GM11168 (cell line): ENCODE measurements around the gene ZFP92.

Experiments used
- in situ Hi-C: fragments of 300-500 bp; cut with MboI; formaldehyde crosslinking; loops from one replicate; pipeline ENCODE4 v1.12.0; 2022; ENCODE audit warnings: low sequenced_read_pairs; ENCODE audit not compliant: unreplicated experiment

Gene ZFP92

GRCh38 chrX:153433781-153434285 is 22.6 kb downstream of the ZFP92 start:
- in situ Hi-C loops = no loop called here

DNA sequence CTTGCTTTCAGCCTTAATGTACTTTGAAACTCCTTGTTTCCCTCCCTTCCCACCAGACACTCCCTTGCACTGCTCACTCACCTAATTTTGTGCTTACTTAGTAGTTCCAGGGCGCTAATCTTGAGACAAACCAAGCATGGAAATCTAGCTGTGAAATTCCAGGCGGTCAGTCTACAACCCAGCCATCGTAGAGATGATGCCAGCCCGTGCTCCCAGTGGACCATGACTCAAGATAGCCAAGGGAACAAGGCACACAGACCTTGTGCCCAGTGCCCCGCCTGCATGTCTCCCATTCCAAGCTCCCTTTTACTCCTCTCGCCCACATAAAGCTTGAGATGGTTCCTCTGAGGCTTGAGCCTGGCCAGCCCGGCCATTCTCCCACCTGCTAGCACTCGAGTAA is 23.5 kb downstream of the ZFP92 start:
- in situ Hi-C loops = no loop called here

GRCh38 chrX:153435845-153436244 is 24.6 kb downstream of the ZFP92 start:
- in situ Hi-C loops = no loop called here

DNA sequence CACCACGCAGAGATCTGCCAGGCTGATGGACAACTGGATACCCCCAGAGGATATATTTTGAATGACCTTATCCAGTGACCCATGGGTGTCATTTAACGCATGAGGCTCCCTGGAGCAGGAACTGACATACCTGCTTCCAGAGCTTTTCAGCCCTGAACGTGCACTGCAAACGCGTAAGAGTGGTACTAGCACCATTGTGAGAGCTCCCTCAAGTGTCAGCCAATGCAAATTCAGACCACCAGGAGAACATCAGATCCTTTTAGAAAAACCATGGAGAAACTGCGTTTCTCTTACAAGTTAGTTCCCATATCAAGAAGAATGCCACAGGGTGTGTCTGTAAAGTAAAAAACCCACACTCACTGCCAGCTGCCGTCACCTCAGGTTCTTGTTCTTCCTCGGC is 27.3 kb downstream of the ZFP92 start:
- in situ Hi-C loops = no loop called here

DNA sequence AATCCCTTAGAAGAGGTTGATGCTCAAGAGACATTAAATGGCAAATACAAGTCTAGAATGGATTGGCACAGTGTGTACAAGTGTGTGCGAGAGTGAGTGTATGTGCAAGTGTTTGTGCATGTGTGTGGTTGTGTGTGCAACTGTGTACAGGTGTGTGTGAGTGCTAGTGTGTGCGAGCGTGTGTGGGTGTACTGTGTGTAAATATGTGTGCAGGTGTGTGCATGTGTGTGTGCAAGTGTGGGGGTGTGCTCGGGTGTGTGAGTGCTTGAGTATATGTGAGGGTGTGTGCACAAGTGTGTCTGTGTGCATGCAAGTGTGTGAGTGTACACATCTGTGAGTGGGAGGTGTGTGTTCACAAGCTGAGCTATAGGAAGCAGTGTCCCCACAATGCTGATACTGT is 28.7 kb downstream of the ZFP92 start:
- in situ Hi-C loops = no loop called here

DNA sequence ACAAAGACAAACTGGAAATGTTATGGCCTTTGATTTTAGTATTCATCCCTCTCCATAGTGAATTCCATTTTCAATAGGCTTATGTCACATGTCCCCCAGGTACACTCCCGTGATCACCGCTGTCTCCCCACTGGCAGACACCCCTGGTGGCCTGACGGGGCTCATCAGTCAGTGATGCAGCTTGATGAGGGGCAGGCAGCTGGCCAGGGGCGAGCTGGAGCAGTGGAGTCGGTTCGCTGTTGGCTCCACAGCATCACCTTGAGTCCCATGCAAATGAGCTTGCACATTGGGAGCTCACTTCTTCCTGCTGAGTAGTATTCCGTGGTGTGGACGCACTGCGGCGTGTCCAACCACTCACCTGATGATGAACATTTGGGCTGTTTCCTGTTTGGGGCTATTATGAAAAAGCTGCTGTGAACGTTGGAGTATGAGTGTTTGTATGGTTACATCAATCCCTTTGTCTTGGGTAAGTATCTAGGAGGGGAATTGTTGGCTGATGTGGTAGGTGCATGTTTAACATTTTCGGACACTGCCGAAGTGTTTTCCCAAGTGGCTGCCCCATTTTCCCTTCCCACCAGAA is 29.4 kb downstream of the ZFP92 start:
- in situ Hi-C loops = no loop called here

DNA sequence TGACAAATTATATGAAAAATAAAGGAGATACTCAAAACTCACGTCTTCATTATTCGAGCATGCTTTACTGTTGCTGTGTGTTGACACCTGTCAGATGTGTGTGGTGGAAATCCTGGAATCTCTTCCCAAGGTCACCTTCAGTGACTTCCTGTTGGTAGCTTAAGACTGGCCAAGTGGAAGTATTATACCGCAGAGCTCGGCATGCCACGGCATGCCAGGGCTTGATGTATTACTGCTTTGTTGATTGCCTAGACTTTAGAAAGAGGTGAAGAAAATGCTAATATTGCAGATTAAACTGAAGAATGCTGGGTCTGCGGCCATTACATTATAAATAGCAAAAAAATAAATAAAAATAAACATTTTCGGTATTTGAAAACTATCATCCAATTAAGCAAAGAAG is 30.0 kb downstream of the ZFP92 start:
- in situ Hi-C loops = no loop called here

DNA sequence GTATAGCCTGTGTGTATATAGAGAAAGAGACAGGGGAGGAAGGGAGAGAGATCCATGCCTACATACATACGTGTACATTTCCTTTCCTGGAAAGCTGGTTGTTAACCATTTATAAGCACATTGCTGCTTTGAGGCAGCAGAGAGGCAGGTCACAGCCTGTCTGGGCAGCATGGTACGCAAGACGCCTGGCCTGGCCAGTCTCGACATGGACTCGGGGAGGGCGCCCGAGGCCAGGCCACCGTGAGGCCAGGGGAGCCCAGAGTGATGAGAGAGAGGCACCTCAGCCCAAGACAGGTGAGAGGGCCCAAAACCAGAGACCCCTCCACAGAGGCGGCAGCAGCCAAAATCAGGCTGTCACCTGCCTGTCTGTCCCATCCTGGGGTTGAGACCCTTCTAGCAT is 30.7 kb downstream of the ZFP92 start:
- in situ Hi-C loops = no loop called here

- in situ Hi-C loops = no loop called here
These were observed 31.2 kb downstream of the ZFP92 start for GRCh38 chrX:153442463-153442862.

GRCh38 chrX:153443476-153444332 is 32.4 kb downstream of the ZFP92 start:
- in situ Hi-C loops = no loop called here

DNA sequence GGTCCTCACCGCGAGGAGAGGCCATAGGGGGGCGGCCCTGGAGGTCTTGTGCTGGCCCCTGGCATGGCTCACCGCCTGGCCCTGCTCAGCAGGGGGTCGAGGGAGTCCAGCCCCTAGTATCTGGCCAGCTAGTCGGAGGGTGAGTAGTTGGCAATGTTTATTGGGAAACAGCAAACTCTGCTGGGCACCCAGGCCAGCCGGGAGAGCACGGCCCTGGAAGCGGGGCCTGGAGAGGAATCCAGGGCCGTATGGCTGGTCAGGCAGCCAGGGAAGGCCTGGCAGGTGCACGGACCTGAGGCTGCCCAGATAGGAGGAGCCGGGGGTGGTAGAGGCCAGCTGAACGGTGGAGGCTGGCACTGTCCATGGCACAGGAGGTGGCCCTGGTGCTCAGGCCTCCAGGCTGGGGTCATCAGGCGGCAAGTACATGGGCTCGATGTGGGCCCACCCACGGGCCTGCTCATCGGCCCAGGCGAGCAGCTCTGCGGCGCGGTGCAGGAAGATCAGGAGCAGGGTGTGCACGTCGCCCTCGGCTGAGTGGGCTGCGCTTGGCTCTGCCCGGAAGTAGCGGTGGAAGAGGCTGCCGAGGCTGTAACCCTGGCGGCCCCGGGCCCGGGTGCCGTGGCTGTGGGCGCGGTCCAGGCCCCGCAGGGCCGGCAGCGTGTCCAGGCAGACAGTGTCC is 33.2 kb downstream of the ZFP92 start:
- in situ Hi-C loops = no loop called here

- in situ Hi-C loops = no loop called here
These were observed 34.0 kb downstream of the ZFP92 start for GRCh38 chrX:153445106-153445855.

GRCh38 chrX:153445856-153446635 is 34.8 kb downstream of the ZFP92 start, which contains the start of gene TREX2:
TREX2 (minus strand) TSS chrX:153446056; CDS start chrX:153445430, 626 bp downstream.
- in situ Hi-C loops = no loop called here

DNA sequence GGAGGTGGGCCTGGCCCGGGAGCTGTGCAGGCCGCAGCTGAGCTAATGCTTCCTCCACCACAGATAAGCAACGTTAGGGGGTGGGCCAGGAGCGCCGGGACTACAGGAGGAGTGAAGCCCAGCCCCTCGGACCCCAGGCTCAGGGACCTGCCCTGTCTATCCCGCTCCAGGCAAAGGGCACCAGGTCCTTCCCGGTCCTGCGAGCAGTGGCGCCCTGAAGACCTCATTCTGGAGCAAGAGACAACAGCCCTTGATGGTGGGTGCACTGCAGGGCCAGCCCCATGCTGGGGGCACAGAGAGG is 35.3 kb downstream of the ZFP92 start:
- in situ Hi-C loops = no loop called here

DNA sequence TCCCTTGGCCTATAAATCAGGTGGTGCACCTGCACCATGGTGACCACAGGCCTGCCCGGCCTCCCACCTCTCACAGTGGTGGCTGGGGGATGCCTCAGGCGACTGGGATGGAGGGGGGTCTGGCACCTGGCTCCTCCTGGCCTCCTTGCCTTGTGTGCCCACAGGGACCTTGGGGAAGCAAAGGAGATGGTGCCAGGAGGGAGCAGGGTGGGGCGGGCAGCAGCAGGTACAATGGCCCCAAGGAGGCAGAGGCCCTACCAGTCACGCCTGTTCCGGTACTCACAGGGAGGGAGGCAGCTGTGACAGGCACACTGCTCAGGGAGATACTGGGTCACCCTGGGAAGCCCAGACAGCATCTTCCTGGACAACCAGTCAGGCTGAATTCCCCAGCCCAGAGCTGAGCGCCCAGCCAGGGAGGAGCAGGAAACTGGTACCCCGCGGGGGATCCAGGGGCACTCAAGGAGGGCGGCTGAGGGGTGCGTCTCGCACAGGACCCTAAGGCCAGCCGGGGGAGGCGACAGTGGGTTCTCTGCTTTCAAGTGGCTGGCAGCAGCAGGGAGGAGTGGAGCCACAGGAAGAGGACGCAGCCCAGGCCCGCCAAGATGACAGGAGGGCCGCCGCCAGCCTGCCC is 35.8 kb downstream of the ZFP92 start:
- in situ Hi-C loops = no loop called here

DNA sequence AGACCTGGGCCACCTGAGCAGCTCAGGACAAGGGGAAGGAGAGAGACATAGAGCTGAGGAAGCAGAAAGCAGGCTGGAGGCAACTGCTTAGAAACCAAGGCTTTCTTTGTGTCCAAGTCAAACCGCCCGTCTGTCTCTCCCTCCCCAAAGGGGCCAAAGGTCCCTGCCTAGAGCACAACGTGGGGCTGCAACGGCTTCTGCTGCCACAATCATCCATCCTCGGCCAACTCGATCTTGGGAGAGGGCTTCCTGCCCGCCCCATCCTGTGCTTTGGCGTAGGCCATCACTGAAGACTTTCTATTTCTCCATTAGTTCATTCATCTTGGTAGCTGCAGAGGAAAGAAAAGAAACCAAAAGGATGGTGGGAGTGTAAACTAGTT is 36.3 kb downstream of the ZFP92 start:
- in situ Hi-C loops = no loop called here

DNA sequence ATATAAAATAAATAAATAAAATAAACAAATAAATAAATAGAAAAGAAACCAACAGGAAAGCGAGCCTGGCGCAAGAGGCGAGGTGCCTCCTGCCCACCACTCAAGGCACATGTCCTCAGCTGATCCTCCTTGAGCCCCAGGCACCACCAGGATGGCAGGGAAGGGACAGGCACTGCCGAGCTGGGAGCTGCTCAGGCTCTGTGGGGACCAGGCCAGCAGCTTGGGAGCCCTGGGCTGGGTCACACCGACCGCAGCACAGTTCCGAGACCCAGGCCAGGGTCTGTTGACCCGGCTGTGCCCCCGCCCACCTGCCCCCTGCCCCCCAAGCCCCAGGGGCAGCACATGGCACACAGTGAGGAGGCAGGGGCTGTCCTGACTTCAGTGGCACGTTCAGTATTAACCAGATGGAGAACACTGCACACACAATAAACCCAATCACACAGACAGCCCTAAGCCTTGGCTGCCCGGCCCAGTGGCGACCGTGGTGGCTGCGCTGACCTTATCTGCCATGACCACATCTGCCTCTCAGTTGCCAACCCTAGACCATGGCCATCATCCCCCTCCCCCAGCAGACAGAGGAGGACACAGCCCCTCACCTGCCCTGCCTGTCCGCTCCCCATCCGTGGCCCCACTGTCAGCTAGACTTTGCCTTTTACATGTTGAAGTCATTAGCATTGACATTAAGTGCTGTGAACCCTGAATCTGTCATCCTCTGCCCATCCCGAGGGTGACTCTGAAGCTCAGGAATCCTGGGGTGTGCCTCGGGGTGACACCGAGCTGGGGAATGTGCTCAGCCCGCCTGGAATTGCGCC is 37.5 kb downstream of the ZFP92 start:
- in situ Hi-C loops = no loop called here

- in situ Hi-C loops = no loop called here
These were observed 38.3 kb downstream of the ZFP92 start for GRCh38 chrX:153449368-153450113.
